ENCODE data around the gene STK24.

GRCh38 chr13:98626298-98626935 lies 49.5 kb upstream of the STK24 start:
- no peak for TF ChIP-seq POLR2A (IDR thresholded peaks at IDR 0.05)
- TF ChIP-seq CTCF (IDR thresholded peaks at IDR 0.05) = no peak
- TF ChIP-seq EP300 (IDR thresholded peaks at IDR 0.05) = no peak

Data from tibial nerve (tissue), 4 donors.